Measurements from ENCODE around the gene SEMA4F.
A peak's percentile ranks its signal among the peaks of the same experiment; 100 is the strongest.

Gene SEMA4F

GRCh38 chr2:74704216-74704615 is 50.2 kb downstream of the SEMA4F start:
- no peak for DNase-seq (ENCODE audit: low read depth, low spot score)

GRCh38 chr2:74706741-74707140 is 52.7 kb downstream of the SEMA4F start:
- DNase-seq (ENCODE audit: low read depth, low spot score) = no peak

DNA sequence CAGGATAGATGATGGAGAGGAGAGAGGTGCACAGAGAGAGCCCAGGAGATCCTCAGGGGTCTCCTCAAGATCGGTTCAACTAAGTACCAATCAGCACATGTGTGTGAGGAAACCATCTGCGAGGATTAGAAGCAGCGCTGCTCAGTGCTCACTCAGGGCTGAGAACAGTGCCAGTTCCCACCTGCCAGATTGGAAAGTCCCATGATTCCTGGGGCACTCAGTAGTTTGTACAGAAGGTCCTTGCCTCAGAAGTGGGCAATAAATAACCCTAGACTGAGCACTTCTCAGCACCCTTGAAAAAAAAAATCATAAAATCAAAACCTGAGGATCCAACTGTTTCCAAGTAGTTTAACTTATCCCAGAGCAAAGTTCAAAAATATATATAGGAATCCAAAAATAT is 53.8 kb downstream of the SEMA4F start:
- no peak for DNase-seq (ENCODE audit: low read depth, low spot score)

DNA sequence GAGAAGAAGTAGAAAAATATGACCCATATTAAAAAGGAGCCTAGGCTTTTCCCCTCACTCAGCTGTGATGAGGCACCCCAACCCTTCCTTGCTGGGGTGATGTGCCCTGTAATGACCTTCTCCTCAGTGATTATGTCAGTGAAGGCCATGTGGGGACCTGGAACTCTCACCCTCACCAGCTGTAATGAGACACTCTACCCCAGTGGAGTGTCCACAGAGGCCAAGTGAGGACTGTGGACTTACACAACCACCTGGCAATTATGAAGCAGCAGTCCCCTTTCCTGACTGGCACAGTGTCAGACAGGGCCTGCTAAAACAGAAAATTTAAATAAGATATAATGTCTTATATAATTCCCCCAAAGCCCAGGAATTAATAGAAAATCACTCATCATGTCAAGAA is 54.2 kb downstream of the SEMA4F start:
- no peak for DNase-seq (ENCODE audit: low read depth, low spot score)

- DNase-seq (ENCODE audit: low read depth, low spot score) = no peak
These were observed 54.8 kb downstream of the SEMA4F start for GRCh38 chr2:74708883-74709282.

DNA sequence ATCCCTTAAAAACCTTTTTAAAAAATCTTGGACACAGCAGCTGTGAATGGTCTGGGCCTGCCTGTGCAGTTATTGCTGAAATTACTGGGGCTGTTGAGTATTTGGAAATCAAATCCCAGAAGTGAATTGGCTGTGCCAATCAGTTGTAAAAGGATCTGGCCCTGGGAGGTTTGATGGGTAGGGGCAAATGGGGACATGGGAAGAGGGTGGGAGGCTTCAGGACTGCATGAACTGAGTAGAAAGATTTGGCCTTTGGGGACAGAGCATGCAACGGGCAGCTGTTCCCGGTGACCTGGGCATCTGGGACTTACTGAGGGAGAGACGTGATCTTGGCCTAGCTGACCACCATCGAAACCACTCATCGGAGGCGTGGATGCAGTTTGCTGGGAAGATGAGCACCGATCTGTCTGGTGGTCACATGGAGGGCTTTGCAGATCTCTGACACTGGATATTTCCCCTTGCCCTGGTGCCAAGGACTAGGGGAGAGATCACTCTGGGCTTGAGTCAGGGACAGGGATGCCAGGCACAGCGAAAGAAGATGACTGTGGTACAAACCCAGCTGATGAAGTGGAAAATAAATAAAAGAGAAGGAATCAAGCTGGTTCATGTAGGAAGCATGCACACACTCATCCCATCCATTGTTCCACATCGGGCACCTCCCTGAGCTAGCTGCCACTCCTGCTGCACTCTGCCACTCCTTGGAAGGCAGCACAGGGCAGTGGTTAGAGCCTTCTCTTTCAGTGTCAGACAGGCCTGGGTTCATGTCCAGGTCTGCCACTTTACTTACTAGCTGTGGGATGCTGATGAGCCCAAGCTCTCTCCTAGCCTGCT is 58.4 kb downstream of the SEMA4F start:
- no peak for DNase-seq (ENCODE audit: low read depth, low spot score)

DNA sequence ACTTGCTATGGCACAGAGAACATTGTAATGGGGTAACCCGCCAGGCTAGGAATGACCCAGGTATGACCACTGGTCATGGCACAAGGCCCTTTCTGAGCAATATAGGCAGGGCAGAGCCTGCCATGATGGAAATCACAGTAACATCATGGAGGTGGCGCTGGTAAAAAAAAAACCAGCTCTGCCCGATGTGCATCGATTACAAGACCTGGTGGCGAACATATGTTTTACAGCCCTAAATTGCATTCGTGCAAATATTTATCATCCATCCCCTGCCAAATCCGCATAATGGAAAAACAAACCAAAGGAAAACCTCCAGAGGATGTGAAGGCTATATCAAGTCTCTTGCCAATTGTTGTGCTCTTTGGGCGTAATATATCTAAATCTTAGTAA is 60.6 kb downstream of the SEMA4F start:
- DNase-seq (ENCODE audit: low read depth, low spot score) = no peak

DNA sequence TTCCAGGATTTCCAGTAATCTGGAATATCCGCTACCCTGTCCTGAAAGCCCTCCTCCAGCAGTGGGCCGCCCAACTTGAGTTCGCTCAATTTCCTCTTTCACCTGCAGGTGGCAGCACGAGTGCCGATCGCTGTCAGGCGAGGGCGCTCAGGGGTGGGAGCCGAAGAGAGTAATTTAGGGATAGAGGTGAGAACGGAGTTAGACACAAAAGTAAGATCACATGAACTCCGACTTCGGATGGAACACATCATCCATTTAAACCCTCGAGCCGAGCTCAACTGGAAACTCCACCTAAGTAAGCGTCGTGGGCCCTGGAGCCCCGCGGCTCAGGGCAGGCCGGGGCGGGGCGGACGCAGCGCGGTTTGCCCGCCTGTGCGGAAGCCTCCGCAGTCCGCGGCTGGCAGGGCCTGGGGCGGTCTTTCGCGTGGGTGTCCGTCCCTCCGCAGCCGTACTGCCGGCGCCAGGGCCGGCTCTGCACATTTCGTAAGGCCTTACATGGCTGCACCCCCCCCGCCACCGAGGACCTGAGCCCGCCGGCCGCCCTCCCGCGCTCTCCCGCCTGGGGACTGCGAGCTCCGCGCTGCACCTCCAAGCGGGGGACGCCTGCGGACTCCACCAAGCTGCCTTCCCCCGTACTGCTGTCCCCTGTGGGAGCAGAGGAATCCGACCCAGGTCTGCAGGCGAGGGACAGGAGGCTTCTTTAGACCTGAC is 61.2 kb downstream of the SEMA4F start:
- DNase-seq (ENCODE audit: low read depth, low spot score) = peak; percentile 90

DNA sequence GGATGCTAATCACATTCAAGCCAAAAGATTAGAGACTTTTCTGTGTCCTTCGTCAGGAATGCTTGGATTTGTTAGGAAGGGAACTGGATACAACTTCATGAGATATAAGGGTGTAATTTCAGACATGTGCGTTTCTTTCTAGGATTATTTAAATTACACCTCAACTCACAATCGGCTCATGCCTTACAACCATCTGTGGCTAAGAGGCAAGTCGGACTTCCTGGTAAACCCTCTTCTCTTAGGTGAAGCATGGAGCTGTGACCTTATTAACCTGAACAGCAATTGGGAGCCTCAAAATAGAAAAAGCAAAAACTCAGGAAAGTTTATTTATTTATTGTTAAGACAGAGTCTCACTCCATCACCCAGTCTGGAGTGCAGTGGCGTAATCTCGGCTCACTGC is 61.8 kb downstream of the SEMA4F start:
- no peak for DNase-seq (ENCODE audit: low read depth, low spot score)

DNA sequence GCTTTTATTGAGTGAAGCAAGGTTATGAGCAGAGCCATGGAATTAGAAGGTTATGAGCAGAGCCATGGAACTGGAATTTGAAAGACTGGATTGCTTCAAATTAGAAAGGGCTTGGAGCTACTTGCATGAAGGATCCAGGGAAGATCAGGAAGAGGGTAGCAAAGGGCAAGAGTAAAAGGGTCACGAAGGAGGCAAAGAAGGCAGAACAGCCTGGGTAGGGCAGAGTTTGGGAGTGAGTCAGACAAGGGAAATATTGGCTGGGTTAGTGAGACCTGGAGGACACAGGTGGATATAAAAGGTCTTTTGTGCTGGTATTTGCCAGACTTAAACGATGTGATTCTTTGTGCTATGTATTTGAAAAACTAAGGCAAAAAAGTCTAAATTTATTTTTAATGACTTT is 65.0 kb downstream of the SEMA4F start:
- no peak for DNase-seq (ENCODE audit: low read depth, low spot score)

- DNase-seq (ENCODE audit: low read depth, low spot score) = no peak
These were observed 67.3 kb downstream of the SEMA4F start for GRCh38 chr2:74721316-74721715.

- DNase-seq (ENCODE audit: low read depth, low spot score) = no peak
These were observed 70.4 kb downstream of the SEMA4F start for GRCh38 chr2:74724496-74724895.

DNA sequence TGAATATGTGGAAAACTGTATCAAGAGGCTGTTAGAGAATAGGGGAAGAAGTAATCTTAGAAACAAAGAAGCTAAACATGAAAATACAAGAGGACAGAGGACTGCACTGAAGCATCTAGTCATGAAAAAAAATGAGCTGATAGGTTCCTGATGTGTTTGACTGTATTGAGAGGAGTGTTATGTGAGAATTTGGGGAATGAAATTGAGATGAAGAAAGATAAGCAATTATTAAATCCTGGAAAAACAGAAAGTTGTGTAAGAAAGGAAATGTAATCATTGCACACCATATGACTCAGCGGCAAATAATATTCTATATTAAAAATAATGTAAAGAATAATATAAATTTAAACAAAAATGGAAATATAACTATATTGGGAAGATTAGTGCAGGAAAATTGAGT is 71.2 kb downstream of the SEMA4F start:
- DNase-seq (ENCODE audit: low read depth, low spot score) = no peak

- no peak for DNase-seq (ENCODE audit: low read depth, low spot score)
These were observed 74.8 kb downstream of the SEMA4F start for GRCh38 chr2:74728842-74729241.

- no peak for DNase-seq (ENCODE audit: low read depth, low spot score)
These were observed 76.5 kb downstream of the SEMA4F start for GRCh38 chr2:74730530-74730929.
